Measurements from ENCODE around the gene NDNF.

The NDNF gene

DNA sequence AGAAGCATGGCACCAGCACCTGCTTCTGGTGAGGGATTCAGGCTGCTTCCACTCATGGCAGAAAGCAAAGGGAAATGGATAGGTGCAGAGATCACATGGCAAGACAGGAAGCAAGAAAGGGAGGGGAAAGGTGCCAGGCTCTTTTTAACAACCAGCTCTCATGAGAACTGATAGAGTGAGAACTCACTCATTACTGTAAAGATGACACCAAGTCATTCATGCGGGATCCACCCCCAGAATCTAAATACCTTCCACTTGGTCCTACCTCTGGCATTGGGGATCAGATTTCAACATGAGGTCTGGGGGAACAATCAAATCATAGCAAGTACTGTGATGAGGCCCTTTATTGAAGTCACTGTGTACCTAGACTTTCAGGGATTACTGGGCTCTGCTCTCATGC, 77.8 kb downstream of the NDNF start:
- H3K27me3 ChIP-seq (ENCODE audit: control insufficient read depth, insufficient read depth, low read length) = no peaks in the 10 kb centered on the region
- no peak overlapping the region for H2AFZ ChIP-seq
- no peak overlapping the region for H3K4me3 ChIP-seq (ENCODE audit: low read depth, low read length)
- H3K4me1 ChIP-seq = no peaks in the 10 kb centered on the region
- TF ChIP-seq, protein P1, sequence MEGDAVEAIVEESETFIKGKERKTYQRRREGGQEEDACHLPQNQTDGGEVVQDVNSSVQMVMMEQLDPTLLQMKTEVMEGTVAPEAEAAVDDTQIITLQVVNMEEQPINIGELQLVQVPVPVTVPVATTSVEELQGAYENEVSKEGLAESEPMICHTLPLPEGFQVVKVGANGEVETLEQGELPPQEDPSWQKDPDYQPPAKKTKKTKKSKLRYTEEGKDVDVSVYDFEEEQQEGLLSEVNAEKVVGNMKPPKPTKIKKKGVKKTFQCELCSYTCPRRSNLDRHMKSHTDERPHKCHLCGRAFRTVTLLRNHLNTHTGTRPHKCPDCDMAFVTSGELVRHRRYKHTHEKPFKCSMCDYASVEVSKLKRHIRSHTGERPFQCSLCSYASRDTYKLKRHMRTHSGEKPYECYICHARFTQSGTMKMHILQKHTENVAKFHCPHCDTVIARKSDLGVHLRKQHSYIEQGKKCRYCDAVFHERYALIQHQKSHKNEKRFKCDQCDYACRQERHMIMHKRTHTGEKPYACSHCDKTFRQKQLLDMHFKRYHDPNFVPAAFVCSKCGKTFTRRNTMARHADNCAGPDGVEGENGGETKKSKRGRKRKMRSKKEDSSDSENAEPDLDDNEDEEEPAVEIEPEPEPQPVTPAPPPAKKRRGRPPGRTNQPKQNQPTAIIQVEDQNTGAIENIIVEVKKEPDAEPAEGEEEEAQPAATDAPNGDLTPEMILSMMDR (IDR thresholded peaks at IDR 0.05) = no peak
- H3K9me3 ChIP-seq (ENCODE audit: control insufficient read depth, low read length) = no peaks in the 10 kb centered on the region
- H3K27ac ChIP-seq = no peak overlapping the region
- H3K36me3 ChIP-seq (ENCODE audit: control insufficient read depth, insufficient read depth, low read length) = no peaks in the 10 kb centered on the region
- H3K79me2 ChIP-seq = no peaks in the 10 kb centered on the region
- no peak overlapping the region for H3K4me2 ChIP-seq (ENCODE audit: low read length)
- H3K9ac ChIP-seq = no peak overlapping the region

- Histone ChIP-seq H3K4me1 (no peaks in the 10 kb centered on the region), H3K27me3 (ENCODE audit: control insufficient read depth, insufficient read depth, low read length) (no peaks in the 10 kb centered on the region), H2AFZ (no peak overlapping the region), H3K27ac (no peak overlapping the region), H3K36me3 (ENCODE audit: control insufficient read depth, insufficient read depth, low read length) (no peaks in the 10 kb centered on the region), H3K4me3 (ENCODE audit: low read depth, low read length) (no peak overlapping the region), H3K9ac (no peak overlapping the region), H3K4me2 (ENCODE audit: low read length) (no peak overlapping the region), H3K9me3 (ENCODE audit: control insufficient read depth, low read length) (no peaks in the 10 kb centered on the region), H3K79me2 (no peaks in the 10 kb centered on the region)
- TF ChIP-seq, protein P1 (IDR thresholded peaks at IDR 0.05) = no peak
These were observed 80.5 kb downstream of the NDNF start for GRCh38 chr4:120991885-120992284.

DNA sequence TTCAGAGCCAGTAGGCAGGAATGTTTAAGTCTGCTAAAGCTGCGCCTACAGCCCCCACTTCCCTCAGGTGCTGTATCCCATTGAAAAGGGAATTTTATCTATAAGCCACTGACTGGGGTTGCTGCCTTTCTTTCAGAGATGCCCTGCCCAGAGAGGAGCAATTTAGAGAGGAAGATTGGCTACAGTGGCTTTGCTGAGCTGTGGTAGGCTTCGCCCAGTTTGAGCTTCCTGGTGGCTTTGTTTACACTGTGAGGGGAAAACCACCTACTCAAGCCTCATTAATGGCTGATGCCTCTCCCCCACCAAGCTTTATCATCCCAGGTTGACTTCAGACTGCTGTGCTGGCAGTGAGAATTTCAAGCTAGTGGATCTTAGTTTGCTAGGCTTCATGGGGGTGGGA, 82.1 kb downstream of the NDNF start:
- Histone ChIP-seq H3K36me3 (ENCODE audit: control insufficient read depth, insufficient read depth, low read length) (no peaks in the 10 kb centered on the region), H3K4me3 (ENCODE audit: low read depth, low read length) (no peak overlapping the region), H3K27ac (no peak overlapping the region), H3K79me2 (no peaks in the 10 kb centered on the region), H3K9me3 (ENCODE audit: control insufficient read depth, low read length) (no peaks in the 10 kb centered on the region), H3K4me1 (no peaks in the 10 kb centered on the region), H3K27me3 (ENCODE audit: control insufficient read depth, insufficient read depth, low read length) (no peaks in the 10 kb centered on the region), H3K9ac (no peak overlapping the region), H2AFZ (no peak overlapping the region), H3K4me2 (ENCODE audit: low read length) (no peak overlapping the region)
- TF ChIP-seq, protein P1 (IDR thresholded peaks at IDR 0.05) = no peak

All from parathyroid adenoma (tissue), 2 donors.